DOHH2 (cell line): Measurements from ENCODE around the gene ADCY5.

Source experiments
- H3F3A ChIP-seq: fragments of 200-600 bp; sonication (generic), shearing (Covaris generic); 2 replicates; pipeline ENCODE4 v1.6.0; 2016; ENCODE audit warnings: antibody characterized with exemption, mild to moderate bottlenecking; ENCODE audit not compliant: control insufficient read depth, insufficient read depth
- H3K27ac ChIP-seq: fragments of 200-600 bp; sonication (generic); 2 replicates; pipeline ENCODE4 v1.5.1; 2014; ENCODE audit warnings: low read depth, mild to moderate bottlenecking, low read length, moderate library complexity
- H3K27me3 ChIP-seq: fragments of 200-600 bp; sonication (generic); 2 replicates; pipeline ENCODE4 v1.6.1; 2014; ENCODE audit warnings: mild to moderate bottlenecking, low read length, mixed read lengths; ENCODE audit not compliant: control insufficient read depth
- H3K36me3 ChIP-seq: fragments of 200-600 bp; sonication (generic); 2 replicates; pipeline ENCODE4 v1.6.1; 2014; ENCODE audit warnings: mild to moderate bottlenecking, low read length, moderate library complexity, mixed read lengths; ENCODE audit not compliant: control insufficient read depth
- H3K4me1 ChIP-seq: fragments of 200-600 bp; sonication (generic); 2 replicates; pipeline ENCODE4 v1.6.1; 2014; ENCODE audit warnings: mild to moderate bottlenecking, low read length, mixed read lengths; ENCODE audit not compliant: control insufficient read depth
- H3K4me2 ChIP-seq: fragments of 200-600 bp; sonication (generic); 2 replicates; pipeline ENCODE4 v1.6.0; 2014; ENCODE audit warnings: mild to moderate bottlenecking, low read length, moderate library complexity
- H3K4me3 ChIP-seq: fragments of 200-600 bp; sonication (generic); 2 replicates; pipeline ENCODE4 v1.5.1; 2014; ENCODE audit warnings: mild to moderate bottlenecking, low read length, mixed read lengths
- H3K79me2 ChIP-seq: fragments of 200-600 bp; sonication (generic); 2 replicates; pipeline ENCODE4 v1.6.1; 2014; ENCODE audit warnings: mild to moderate bottlenecking, low read length, mixed read lengths; ENCODE audit not compliant: control insufficient read depth
- H3K9me2 ChIP-seq: fragments of 200-600 bp; sonication (generic); replicated peaks from 2 replicates; pipeline ENCODE4 v1.6.1; 2014; ENCODE audit warnings: mild to moderate bottlenecking, low read length, mixed read lengths; ENCODE audit not compliant: control insufficient read depth
- H3K9me3 ChIP-seq: fragments of 200-600 bp; sonication (generic); 2 replicates; pipeline ENCODE4 v1.6.1; 2014; ENCODE audit warnings: antibody characterized with exemption, low read length, mixed read lengths; ENCODE audit not compliant: control insufficient read depth, insufficient read depth
- H4K20me1 ChIP-seq: fragments of 200-600 bp; sonication (generic); 2 replicates; pipeline ENCODE4 v1.6.0; 2014; ENCODE audit warnings: low read depth, mild to moderate bottlenecking, antibody characterized with exemption, low read length, moderate library complexity; ENCODE audit not compliant: control insufficient read depth, insufficient read depth
- EZH2phosphoT487 ChIP-seq: fragments of 200-600 bp; sonication (generic); IDR thresholded peaks from 2 replicates; pipeline ENCODE4 v1.6.1; 2017; ENCODE audit warnings: borderline replicate concordance, mild to moderate bottlenecking, antibody characterized with exemption, low read length, moderate library complexity, mixed read lengths
- TF ChIP-seq, protein P1 (sequence below): fragments of 200-600 bp; sonication (generic); IDR thresholded peaks from one replicate; pipeline ENCODE4 v1.5.1; 2014; ENCODE audit warnings: antibody characterized with exemption, mild to moderate bottlenecking, low read depth, low read length; ENCODE audit not compliant: poor library complexity, severe bottlenecking

ADCY5 gene

DNA sequence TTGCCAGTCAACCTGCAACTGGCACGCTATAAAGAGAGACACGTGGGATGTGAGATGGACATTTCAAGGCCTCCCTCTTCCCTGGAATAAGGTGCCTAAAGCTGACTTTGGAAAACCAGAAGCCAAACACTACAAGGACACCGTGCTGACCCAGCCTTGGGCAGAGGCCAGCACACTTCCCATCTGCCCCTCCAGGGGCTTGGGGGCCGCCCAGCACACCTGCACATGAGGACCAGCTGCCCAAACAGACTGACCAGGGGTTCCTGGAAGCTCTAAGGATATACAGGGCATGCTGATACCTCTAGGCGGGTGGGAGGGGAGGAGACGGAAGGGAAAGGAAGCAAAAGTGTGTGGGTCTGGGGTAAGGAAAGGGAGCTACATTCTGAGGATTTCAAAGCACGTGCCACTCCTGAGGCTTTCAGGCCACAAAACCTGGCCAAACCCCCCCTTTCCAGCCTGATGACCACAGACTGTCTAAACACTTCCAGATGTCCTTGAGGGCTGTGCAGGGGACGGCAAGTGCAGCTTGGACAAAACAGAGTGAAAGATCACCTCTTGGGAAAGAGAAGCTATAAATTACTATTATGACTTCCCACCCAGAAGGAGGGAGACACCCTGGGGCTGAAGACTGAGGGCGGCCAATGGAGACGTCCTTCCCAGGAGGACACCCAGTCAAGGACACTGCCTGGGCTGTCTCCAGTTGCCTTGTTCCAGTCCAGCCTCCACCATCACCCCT lies 57.9 kb downstream of the ADCY5 start:
- no peaks in the 10 kb centered on the region for H3F3A ChIP-seq
- H3K36me3 ChIP-seq: no peaks in the 10 kb centered on the region
- H3K4me1 ChIP-seq: no peaks in the 10 kb centered on the region
- H3K4me2 ChIP-seq: no peak overlapping the region
- H3K27me3 ChIP-seq: peaks cover 7% of the 10 kb centered on the region; the same call in 1 of the 2 replicates
- H3K9me2 ChIP-seq: no peaks in the 10 kb centered on the region
- no peaks in the 10 kb centered on the region for H3K79me2 ChIP-seq
- no peaks in the 10 kb centered on the region for H3K9me3 ChIP-seq
- TF ChIP-seq, protein P1, sequence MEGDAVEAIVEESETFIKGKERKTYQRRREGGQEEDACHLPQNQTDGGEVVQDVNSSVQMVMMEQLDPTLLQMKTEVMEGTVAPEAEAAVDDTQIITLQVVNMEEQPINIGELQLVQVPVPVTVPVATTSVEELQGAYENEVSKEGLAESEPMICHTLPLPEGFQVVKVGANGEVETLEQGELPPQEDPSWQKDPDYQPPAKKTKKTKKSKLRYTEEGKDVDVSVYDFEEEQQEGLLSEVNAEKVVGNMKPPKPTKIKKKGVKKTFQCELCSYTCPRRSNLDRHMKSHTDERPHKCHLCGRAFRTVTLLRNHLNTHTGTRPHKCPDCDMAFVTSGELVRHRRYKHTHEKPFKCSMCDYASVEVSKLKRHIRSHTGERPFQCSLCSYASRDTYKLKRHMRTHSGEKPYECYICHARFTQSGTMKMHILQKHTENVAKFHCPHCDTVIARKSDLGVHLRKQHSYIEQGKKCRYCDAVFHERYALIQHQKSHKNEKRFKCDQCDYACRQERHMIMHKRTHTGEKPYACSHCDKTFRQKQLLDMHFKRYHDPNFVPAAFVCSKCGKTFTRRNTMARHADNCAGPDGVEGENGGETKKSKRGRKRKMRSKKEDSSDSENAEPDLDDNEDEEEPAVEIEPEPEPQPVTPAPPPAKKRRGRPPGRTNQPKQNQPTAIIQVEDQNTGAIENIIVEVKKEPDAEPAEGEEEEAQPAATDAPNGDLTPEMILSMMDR: no peak
- no peak for TF ChIP-seq EZH2phosphoT487
- no peak overlapping the region for H3K27ac ChIP-seq
- H3K4me3 ChIP-seq: no peak overlapping the region
- no peaks in the 10 kb centered on the region for H4K20me1 ChIP-seq

DNA sequence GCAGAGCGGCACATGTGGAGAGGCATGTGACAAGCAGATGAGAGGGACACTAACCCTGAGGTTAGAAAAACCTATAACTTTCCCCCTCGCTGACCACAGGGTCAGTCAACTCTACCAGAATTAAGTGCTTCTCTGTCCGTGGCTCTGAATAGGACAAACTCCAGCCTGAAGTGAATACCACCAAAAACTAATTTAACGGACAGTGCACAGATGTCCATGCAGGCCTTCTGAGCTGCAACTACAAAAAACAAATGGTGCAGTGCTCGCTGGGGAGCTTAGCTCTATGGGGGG lies 59.3 kb downstream of the ADCY5 start:
- Histone ChIP-seq H3K9me3 (no peaks in the 10 kb centered on the region), H3K4me3 (no peak overlapping the region), H3K9me2 (no peaks in the 10 kb centered on the region), H3K4me2 (no peak overlapping the region), H4K20me1 (no peaks in the 10 kb centered on the region), H3K27me3 (peaks cover 12% of the 10 kb centered on the region; the same call in 1 of the 2 replicates), H3K27ac (no peak overlapping the region), H3F3A (no peaks in the 10 kb centered on the region), H3K4me1 (no peaks in the 10 kb centered on the region), H3K36me3 (no peaks in the 10 kb centered on the region), H3K79me2 (no peaks in the 10 kb centered on the region)
- TF ChIP-seq, protein P1: no peak
- no peak for TF ChIP-seq EZH2phosphoT487

DNA sequence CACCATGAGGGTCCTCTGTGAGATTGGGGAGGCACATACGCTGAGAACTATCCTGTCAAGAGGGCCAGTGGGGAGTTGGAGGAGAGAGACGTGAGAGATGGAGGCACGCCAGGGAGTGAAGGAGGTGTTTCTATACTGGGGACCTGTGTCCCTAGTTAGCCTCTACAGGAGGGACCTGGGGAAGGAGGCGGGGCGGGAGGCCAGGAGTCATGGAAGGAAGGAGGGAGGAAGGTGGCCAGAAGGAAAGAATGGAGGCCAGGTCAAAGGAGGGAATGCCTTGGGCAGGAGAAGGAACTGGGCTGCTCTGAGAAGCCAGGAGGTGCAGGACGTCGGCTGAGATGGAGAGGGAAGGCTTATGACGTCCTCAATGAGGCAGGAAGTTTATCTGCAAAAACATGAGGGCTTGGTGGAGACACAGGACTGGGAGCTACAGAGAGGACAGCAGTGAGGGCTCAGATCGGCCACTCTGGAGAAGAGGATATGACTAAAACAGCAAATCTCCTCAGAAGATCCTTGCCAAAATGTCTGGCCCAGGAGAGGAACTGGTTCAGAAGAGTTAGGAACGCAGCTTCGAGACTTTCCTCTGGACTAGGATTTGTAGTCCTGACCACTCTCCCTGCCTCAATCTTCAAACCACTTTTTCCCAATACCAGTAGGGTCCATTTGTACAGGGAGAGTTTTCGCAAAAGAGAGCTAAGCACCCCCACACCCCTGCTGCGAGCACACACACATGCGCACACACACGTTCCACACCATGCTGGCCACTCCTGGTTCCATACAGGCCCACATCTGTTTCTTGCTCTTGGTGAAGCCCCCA lies 59.9 kb downstream of the ADCY5 start:
- no peaks in the 10 kb centered on the region for H3K36me3 ChIP-seq
- TF ChIP-seq, protein P1: no peak
- no peak for TF ChIP-seq EZH2phosphoT487
- peaks cover 12% of the 10 kb centered on the region; the same call in 1 of the 2 replicates for H3K27me3 ChIP-seq
- H3K27ac ChIP-seq: no peak overlapping the region
- no peaks in the 10 kb centered on the region for H3K4me1 ChIP-seq
- H3K4me3 ChIP-seq: no peak overlapping the region
- H3F3A ChIP-seq: no peaks in the 10 kb centered on the region
- no peaks in the 10 kb centered on the region for H3K9me3 ChIP-seq
- H3K9me2 ChIP-seq: no peaks in the 10 kb centered on the region
- H3K4me2 ChIP-seq: no peak overlapping the region
- no peaks in the 10 kb centered on the region for H3K79me2 ChIP-seq
- H4K20me1 ChIP-seq: no peaks in the 10 kb centered on the region
